DMS 273 (cell line): ENCODE data around the gene PC.

Source experiments
- DNase-seq: peaks from one replicate; lab custom pipeline; 2025; ENCODE audit not compliant: unreplicated experiment; lab: John Stamatoyannopoulos, UW

The PC gene

DNA sequence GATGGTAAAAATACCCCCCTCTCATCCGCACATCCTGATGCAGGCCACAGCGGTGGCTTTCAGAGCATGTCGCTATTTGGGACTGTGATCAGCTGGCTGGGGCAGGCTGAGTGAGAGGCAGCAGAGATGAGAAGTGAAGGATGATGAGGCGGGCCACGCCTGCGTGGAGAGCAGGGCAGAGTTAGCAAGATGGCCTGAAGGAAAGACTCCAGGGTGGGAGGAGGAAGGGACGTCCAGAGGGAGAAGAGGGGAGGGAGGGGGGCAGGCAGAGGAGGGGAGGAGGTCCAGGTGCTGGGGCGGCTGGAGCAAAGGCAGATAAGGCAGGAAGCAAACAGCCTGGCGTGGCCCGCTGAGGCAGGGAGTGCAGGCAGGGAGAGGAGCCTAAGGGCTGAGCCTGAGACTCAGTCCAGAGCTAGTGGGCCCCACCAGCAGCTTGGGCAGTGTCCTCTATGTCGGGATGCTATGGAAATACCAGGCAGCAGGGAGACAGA, 72.2 kb downstream of the PC start:
- DNase-seq, result no peak

DNA sequence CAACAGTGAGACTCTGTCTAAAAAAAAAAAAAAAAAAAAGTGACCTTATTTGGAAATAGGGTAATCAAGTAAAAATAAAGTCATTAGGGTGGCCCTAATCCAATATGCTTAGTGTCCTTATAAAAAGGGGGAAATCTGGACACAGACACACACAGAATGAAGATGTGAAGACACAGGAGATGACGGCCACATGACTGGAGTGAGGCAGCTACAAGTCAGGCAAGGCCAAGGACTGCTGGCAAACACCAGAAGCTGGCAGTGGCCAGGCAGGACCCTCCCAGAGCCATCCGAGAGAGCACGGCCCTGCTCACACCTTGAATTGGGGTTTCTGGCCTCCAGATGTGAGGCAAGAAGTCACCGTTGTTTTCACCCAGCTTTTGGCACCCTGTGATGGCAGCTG, 72.7 kb downstream of the PC start:
- no peak for DNase-seq

GRCh38 chr11:66884443-66884842, 73.7 kb downstream of the PC start:
- DNase-seq, result no peak

DNA sequence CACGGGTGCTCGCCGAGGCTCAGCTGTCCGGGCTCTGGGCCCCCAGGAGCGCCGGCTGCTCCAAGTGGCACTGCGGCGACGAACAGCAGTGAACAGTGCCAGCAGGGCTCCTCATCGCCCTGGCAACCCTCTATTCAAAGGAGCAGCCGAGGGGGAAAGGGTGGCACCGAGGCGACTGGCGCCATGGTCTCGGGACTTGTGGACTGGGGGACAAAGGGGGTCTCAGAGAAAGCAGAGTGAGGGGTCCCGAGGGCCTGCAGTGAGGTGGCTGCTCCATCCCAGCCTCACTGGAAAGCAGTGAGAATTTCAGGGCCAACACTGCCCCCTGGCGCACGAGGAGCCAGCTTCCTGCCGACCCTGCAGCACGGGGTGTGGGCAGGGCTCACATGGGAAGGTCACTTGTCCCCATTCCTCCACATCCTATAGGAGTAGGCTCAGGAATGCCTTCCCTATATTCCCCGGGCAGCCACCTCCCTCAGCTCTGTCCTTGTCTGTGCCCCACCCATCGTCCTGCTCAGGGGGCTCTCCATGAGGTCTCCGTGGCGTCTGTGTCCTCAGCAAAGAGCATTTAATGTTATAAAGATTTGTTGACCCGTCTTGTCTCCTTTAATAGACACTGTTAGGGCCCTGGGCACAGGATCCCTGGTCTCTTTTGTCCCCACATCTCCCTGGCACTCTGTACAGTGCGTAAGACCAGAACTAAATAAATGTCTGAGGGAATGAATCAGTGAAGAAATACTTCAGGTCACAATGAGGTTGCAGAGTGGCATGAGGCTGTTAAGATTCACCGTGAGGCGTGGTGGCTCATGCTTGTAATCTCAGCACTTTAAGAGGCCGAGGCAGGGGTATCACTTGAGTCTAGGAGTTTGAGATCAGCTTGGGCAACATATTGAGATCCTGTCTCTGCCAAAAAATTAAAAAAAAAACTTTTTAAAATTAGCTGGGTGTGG, 74.9 kb downstream of the PC start:
- DNase-seq, result peak; percentile 86

- DNase-seq, result peak; percentile 85
These were observed 75.6 kb downstream of the PC start for GRCh38 chr11:66882561-66883015.

GRCh38 chr11:66881927-66882452, 76.2 kb downstream of the PC start:
- peak; percentile 39 for DNase-seq

DNA sequence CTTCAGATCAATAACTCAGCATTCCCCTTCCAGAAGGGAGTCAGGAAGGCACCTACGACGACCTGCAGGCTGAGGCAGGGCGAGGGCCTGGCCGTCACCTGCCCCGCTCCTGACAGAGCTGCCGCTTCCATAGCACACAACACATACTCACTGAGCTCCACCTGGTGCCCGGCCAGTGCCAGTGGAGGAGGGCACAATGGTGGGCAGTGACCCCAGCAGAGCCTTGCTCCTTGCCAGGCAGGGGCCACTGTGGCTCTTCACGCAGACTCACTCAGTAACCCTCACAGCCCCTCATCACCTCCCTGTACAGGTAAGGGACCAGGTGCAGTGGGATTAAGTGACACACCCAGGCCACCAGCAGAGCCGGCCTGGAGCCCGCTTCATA, 76.7 kb downstream of the PC start:
- peak; percentile 21 for DNase-seq

DNA sequence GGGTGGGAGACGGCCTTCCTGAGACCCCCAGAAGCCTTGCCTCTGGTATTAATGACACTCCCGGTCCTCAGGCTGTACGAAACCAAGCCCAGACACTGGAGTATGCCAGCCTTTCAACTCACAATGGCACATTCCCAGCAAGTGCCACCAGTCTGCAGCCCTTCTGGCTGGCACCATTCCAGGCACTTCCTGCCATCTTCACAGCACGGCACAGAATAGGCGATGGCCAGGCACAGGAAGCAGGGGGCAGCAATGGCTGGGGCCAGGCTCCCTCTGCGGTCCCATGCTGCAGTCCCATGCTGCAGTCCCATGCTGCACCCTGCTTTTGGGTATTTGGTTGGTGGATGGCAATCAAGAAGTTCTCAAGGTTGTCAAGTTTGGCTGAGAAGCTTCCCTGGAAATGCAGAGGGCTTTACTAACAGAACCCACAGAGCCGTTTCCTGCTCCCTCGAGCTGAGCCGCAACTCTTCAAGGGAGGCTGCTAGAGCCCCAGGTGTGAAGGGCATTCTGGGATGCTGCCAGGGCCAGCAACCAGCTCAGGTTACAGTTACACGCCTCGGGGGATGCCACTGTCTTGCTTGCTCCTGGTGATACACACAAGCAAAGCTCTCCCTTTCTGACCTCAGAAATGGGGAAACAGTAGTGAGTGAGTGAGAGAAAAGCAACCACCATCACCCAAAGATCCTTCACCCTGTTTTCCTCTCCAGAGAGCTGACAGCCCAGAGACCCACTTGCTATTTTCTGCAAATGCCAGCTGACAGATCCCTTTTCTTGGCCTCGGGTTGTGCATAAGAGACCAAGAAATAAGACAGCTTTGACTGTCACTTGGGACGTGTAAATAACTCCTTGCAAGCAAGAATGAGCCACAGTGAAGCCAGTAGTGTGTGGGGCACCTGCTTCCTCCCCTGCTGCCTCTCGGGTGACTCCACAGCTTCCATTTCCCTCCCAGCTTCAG, 77.4 kb downstream of the PC start:
- DNase-seq, result peak; percentile 46

- DNase-seq, result no peak
These were observed 78.2 kb downstream of the PC start for GRCh38 chr11:66879999-66880398.

DNA sequence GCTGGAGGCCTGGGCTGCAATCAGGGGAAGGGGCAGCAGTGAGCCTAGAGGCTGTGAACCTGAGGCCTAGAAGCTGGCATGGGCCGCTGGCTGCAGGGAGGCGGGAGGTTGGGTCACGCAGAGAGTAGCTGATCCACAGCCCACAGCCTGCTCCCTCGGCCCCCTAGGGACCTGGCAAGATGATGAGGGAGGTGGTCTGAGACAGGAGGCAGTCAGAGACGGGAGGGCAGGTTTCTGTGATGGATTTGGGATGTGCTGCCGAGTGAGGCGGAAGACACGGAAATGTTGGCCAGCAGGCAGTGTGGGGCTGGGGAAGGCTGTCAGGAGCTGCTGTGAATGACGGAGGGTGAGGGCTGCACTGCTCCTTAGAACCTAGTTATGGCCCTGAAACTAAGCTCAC, 78.6 kb downstream of the PC start:
- DNase-seq, result no peak

DNA sequence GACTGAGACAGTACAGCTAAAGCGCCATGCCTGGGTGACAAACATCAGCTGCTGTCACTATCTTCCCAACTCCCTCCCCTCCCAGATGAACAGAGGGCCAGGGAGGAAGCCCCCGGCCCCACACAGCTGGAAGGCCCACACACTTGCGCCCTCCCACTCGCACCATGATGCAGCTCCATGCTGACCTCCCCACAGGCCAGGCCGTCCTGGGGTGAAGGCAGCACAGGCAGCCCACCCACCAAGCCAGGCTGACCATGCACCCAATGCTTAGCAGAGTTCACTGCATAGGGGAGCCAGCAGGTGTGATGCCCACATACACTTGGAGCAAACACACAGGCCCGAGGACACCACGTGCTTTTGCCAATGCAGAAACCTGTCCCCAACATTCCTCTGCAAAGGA, 79.2 kb downstream of the PC start:
- DNase-seq, result no peak

DNA sequence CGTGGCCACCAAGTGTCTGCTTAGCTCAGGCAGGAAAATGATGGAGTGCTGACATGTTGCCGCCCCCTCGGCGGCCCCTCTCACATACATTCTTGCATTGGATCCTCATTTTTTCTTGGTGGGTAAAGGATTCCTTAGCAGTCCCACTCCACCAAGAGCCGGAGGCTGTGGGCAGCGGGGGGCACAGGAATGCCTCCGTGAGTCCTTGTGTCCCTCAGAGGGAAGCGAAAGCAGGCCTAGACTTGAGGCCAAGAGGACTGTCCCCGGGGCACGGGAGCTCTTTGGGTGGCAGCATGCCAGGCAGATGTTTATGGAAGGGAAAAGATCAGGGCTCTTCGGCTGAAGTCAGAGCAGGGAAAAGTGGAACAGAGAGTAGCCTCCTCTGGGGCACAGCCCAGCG, 79.7 kb downstream of the PC start:
- DNase-seq, result no peak

DNA sequence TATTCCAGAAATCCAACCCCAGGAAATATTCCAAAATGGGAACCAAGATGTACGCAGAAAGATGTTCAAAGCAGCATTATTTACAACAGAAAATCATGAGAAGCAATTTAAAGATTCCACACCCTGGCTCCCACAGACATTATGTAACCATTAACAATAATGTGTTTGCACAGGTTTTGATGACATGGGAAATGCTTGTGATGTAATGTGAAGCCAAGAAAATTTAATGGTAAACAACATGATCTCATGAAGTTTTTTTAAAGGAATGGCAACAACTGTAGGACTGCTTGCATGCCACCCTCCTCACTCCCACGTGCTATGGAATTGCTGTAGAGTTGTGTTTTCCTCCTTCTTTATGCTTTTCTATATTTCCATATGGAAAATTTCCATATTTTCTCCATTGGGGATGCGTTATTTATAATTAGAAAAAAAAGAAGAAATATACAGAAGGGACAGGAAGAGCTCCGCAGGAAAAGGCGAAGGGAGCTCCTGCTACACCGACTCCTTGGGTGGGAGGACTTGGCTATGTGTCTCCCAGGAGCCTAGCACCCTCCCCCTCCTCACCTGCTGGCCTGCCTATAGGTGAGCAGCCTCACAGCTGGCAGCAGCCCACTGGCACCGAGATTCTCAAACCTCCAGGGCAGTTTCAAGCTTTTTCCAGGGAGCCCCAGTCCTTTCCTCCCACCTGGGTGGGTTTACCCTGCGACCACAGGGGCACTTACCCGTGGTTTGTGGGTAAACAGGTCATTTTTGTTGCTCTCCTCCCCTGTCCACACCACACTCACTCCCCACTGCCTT, 80.4 kb downstream of the PC start:
- no peak for DNase-seq

DNA sequence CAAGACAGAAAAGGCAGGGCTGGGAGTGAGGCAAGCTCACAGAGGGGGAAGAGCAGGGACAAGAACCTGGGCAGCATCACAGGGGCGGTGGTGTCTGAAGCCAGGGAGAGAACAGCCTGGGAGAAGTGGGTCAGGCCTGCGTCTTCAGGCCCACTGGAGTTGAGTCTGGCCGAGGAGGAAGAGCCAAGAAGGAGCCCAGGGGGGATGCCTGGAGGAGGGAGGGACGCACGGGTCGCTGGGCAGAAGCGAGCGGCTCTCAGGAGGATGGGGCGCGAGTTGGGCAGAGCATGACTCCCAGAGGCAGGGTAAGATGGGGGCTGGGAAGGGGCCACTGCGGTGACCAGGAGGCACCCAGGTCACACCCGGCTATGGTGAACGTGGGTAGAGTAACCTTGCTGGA, 82.8 kb downstream of the PC start:
- DNase-seq, result no peak

DNA sequence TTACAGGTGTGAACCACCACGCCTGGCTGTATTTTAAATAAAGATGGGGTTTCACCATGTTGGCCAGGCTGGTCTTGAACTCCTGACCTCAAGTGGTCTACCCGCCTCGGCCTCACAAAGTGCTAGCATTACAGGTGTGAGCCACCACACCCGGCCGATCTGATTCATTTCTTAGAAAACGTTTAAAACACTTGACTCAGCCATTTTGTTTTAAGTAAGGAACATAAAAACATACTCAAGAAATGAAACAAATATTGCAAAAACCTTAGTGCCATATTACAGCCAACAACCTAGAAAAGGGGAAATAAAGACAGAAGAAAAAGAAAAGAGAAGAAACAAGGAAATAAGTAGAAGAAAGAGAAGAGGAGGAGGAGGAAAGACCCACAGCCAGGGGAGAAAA, 84.0 kb downstream of the PC start:
- DNase-seq, result no peak

DNA sequence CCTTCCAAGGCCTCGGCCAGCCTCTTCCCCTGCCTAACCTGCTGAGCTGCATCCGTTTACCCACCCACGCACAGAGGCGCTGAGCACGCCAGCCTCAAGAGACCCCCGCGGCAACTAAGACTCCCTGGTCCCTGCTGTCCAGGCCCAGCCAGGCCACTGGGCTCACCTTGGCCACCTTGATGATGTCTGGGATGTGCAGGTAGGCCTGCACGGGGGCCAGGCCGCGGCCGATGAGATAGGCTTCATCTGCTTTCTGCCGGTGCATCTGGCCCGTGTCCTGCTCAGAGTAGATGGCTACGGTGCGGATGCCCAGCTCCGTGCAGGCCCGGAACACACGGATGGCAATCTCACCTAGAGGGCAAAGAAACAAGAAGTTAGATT, 86.7 kb downstream of the PC start:
- DNase-seq, result no peak

GRCh38 chr11:66870616-66871520, 87.3 kb downstream of the PC start:
- DNase-seq, result no peak

DNA sequence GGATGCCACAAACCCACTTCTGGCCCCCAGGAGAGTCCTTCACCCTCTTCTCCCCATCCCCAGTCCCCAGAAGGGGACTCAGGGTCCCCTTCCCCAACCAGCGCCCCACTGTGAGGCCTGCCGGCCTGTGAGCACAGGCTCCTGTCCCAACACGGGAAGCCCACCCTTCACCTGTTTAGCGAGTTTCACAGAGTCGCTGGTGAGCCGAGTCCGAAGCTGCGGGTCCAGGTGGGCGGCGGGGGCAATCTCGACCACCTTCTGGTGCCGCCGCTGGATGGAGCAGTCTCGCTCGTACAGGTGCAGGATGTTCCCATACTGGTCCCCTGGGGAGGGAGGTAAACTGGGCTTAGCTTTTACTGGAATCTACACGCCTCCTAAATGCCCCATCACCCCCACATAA, 88.1 kb downstream of the PC start:
- DNase-seq, result no peak

GRCh38 chr11:66869567-66869870, 88.7 kb downstream of the PC start:
- no peak for DNase-seq
